Measurements from ENCODE around the gene VCAM1.
A peak's percentile ranks its signal among the peaks of the same experiment; 100 is the strongest.

VCAM1 gene

GRCh38 chr1:100724281-100724680 lies 4.7 kb downstream of the VCAM1 start:
- DNase-seq = no peak

GRCh38 chr1:100730130-100730529 lies 10.6 kb downstream of the VCAM1 start:
- no peak for DNase-seq

- DNase-seq = no peak
Observed at GRCh38 chr1:100731309-100731708, 11.8 kb downstream of the VCAM1 start.

- DNase-seq = no peak
Observed at GRCh38 chr1:100731758-100732157, 12.2 kb downstream of the VCAM1 start.

- no peak for DNase-seq
Observed at GRCh38 chr1:100734676-100735075, 15.1 kb downstream of the VCAM1 start.

GRCh38 chr1:100735244-100735643 lies 15.7 kb downstream of the VCAM1 start:
- DNase-seq = no peak

GRCh38 chr1:100736324-100736723 lies 16.8 kb downstream of the VCAM1 start:
- no peak for DNase-seq

GRCh38 chr1:100736746-100737145 lies 17.2 kb downstream of the VCAM1 start:
- no peak for DNase-seq

- no peak for DNase-seq
Observed at GRCh38 chr1:100746542-100746932, 27.0 kb downstream of the VCAM1 start.

GRCh38 chr1:100747771-100748170 lies 28.2 kb downstream of the VCAM1 start:
- no peak for DNase-seq

- DNase-seq = no peak
Observed at GRCh38 chr1:100750005-100750885, 30.7 kb downstream of the VCAM1 start.

- no peak for DNase-seq
Observed at GRCh38 chr1:100752791-100753190, 33.2 kb downstream of the VCAM1 start.

- DNase-seq = no peak
Observed at GRCh38 chr1:100757946-100758345, 38.4 kb downstream of the VCAM1 start.

- DNase-seq = no peak
Observed at GRCh38 chr1:100759188-100759587, 39.6 kb downstream of the VCAM1 start.

GRCh38 chr1:100760511-100760910 lies 41.0 kb downstream of the VCAM1 start:
- no peak for DNase-seq

GRCh38 chr1:100762461-100762860 lies 42.9 kb downstream of the VCAM1 start:
- DNase-seq = no peak

GRCh38 chr1:100767176-100767890 lies 47.8 kb downstream of the VCAM1 start:
- DNase-seq = no peak

- DNase-seq = no peak
Observed at GRCh38 chr1:100769323-100769722, 49.8 kb downstream of the VCAM1 start.

- DNase-seq = peak in 1 of 4 experiments; percentile 28
Observed at GRCh38 chr1:100769906-100770646, 50.5 kb downstream of the VCAM1 start.

GRCh38 chr1:100773444-100773843 lies 53.9 kb downstream of the VCAM1 start:
- peak in 1 of 4 experiments; percentile 6 for DNase-seq

GRCh38 chr1:100774370-100774769 lies 54.8 kb downstream of the VCAM1 start:
- no peak for DNase-seq

GRCh38 chr1:100775483-100775882 lies 55.9 kb downstream of the VCAM1 start:
- no peak for DNase-seq

- DNase-seq = peak; percentile 4 to 57 (median 27)
Observed at GRCh38 chr1:100778748-100779147, 59.2 kb downstream of the VCAM1 start.
